GM19099 (cell line): Measurements from ENCODE around the gene INSL6.

Experiments
- POLR2A ChIP-seq: IDR thresholded peaks from 3 replicates; pipeline ENCODE4 v1.6.1; 2011; ENCODE audit warnings: low read depth; ENCODE audit not compliant: insufficient read length; ENCODE audit errors: extremely low read depth

INSL6 gene

DNA sequence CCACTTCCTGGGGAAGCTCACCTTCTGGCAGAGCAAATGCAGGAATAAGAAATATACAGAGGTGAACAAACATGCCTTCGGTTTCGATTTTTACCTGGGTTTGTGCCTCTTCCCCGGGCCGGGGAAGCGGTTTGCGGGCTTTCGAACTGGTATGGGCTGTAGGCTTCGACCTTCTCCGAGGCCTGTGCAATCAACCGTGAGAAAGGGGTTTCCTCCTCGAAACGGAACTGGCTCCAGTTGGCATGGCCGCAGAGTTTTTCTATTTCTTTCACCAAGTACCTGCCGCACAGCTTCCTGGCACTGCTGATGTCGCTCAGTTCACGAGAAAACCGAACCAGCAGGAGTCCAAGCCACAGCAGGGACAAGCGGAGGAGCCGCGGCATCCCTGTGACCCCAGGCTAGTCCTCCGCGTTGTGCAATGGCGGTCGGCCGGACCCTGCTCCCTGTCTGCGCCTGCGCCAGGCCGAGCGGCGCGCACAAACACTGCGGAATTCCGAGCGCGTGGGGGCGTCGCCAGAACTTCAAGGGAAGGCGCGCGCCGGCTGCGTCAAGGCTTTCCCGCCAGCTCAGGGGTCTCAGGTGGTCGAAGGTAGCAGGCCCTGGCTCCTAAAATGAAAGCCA lies at the start of gene INSL6:
Gene INSL6 (minus strand): TSS at position 420 of the 621 bp plus-strand sequence. CDS start 37 bp downstream, at position 383.
- no peak for TF ChIP-seq POLR2A

- TF ChIP-seq POLR2A, result no peak
These were observed 45.8 kb upstream of the INSL6 start, which contains the start of gene INSL4 for GRCh38 chr9:5231212-5231611. INSL4 (plus strand) TSS chr9:5231419; CDS start chr9:5231524, 105 bp downstream.

DNA sequence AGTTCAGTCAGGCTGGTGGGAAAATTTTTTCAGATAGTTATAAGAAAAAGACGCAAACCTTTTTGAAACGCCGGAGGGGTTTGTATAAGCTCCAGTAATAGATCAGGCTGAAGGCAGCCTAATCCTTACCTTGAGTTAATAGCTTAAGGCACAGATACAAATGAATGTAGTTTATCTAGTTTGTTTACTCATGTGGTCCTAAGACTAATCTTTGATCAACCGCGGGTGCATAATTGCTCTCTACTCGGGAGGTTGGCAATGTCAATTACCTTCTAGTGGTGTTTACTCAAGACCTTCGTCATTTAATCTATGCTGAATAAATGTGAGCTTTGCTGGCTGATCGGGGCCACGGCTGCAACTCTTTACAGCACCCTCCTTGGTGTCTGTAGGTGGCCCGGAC lies 45.1 kb upstream of the INSL6 start:
- no peak for TF ChIP-seq POLR2A

- no peak for TF ChIP-seq POLR2A
These were observed 19.6 kb upstream of the INSL6 start for GRCh38 chr9:5205071-5205470.

DNA sequence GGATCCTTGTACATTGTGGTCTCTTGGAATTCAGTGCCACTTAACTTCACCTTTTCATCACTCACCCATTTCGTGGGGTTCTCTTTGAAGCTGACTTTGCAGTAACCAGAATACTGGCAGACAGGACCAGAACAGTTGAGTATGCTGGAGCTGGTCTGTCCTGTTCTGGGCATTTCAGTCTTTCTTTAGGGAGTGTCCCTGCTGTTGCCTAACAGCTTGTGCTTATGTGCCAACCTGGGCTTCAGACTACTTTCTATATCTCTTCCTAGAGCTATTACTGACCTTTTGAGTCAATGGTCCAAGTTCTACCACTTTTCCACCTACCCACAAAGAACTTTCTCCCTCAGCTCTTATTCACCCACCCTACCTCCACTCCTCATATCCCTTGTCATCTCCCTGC lies 10.0 kb upstream of the INSL6 start:
- TF ChIP-seq POLR2A, result no peak

- TF ChIP-seq POLR2A, result no peak
These were observed 7.9 kb upstream of the INSL6 start for GRCh38 chr9:5193345-5193744.

GRCh38 chr9:5191985-5192384 lies 6.5 kb upstream of the INSL6 start:
- no peak for TF ChIP-seq POLR2A

GRCh38 chr9:5188060-5188984 lies 2.9 kb upstream of the INSL6 start:
- TF ChIP-seq POLR2A, result no peak

GRCh38 chr9:5186416-5187169 lies 1.2 kb upstream of the INSL6 start:
- no peak for TF ChIP-seq POLR2A

- TF ChIP-seq POLR2A, result no peak
These were observed 663 bp downstream of the INSL6 start for GRCh38 chr9:5184776-5185175.

DNA sequence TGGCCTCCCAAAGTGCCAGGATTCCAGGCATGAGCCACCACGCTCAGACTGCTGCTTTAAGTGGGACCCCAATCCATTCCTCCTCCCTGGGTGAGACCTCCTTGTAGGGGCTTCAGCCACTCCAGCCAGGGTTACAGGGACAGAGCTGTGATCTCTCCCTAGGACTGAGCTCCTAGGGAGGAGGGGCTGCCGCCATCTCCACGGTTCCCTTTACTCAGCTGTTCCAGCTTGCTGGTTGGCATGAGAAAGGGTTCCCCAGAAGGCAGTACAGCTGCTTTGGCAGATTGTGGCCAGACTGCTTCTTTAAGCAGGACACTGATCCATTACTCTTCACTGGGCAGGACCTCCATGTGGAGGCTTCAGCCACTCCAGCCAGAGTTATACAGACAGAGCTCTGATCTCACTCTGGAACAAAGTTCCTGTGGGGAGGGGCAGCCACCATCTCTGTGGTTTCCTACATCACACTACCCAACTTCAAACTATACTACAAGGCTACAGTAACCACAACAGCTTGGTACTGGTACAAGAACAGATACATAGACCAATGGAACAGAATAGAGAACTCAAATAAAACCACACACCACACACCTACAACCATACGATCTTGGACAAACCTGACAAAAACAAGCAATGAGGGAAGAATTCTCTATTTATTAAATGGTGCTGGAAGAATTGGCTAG lies 7.2 kb downstream of the INSL6 start:
- TF ChIP-seq POLR2A, result no peak

GRCh38 chr9:5146241-5146640 lies 39.2 kb downstream of the INSL6 start:
- no peak for TF ChIP-seq POLR2A

DNA sequence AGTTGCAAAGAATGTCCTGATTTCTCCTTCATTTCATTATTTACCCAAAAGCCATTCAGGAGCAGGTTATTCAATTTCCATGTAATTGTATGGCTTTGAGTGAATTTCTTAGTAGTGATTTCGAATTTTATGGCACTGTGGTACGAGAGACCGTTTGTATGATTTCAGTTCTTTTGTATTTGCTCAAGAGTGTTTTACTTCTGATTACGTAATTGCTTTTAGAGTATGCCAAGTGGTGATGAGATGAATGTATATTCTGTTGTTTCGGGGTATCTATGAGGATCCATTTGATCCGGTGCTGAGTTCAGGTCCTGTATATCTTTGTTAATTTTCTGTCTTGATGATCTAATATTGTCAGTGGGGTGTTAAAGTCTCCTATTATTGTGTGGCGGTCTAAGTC lies 41.2 kb downstream of the INSL6 start:
- no peak for TF ChIP-seq POLR2A

DNA sequence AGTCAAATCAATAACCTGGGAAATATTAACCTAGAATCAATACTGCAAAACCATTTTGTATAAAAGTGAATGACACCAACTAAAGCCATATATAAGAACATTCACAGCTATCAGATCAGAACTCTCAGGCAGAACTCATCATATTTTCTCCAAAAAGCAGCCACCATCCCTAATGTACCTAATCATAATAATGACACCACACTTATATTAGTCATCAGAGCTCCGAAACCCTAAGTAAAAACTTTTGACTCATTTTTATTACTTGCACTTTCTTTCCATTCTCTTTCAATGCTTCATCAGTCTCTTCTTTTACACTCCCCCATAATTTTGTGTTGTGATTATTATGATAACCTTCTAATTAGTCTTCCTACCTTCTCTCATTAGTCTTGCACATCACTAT lies 45.3 kb downstream of the INSL6 start:
- TF ChIP-seq POLR2A, result no peak

- no peak for TF ChIP-seq POLR2A
These were observed 62.9 kb downstream of the INSL6 start for GRCh38 chr9:5122516-5122915.
